ENCODE results near the gene POU2AF1. TPM values are rescaled to one million over a fixed set of nuclear protein-coding genes. Genes with fewer than 3 reads are reported as not detected.

POU2AF1 gene
- total and polyA plus RNA-seq, 2 donors (not counting 1 experiment from before 2014, with no cell fraction given) = 0.17 TPM; not detected in 1

GRCh38 chr11:111400595-111400994 is 21.5 kb upstream of the POU2AF1 start:
- Histone ChIP-seq H3K9me3 (ENCODE audit: control insufficient read depth, insufficient read depth, low read depth, low read length) (no peaks in the 10 kb centered on the region), H4K20me1 (ENCODE audit: control insufficient read depth, extremely low read depth, insufficient read depth, low read length) (no peaks in the 10 kb centered on the region), H3K27me3 (ENCODE audit: control insufficient read depth, insufficient read depth, low read length) (peaks cover 3% of the 10 kb centered on the region), H3K4me3 (replicated peaks in 1 of 4; ENCODE audit: control extremely low read depth in 1 of 4, insufficient read depth in 1 of 4, low read depth in 3 of 4, low read length in 4 of 4) (no peak overlapping the region), H3K27ac (ENCODE audit: insufficient read depth, low read length) (no peak overlapping the region), H3K79me2 (ENCODE audit: control insufficient read depth, insufficient read depth, low read length) (no peaks in the 10 kb centered on the region), H2AFZ (ENCODE audit: low read length) (no peak overlapping the region), H3K4me2 (ENCODE audit: extremely low read depth, insufficient read depth, low read length) (no peak overlapping the region), H3K9ac (ENCODE audit: insufficient read depth, low read length) (no peak overlapping the region), H3K4me1 (ENCODE audit: control insufficient read depth, extremely low read depth, insufficient read depth, low read length) (no peaks in the 10 kb centered on the region), H3K36me3 (ENCODE audit: control insufficient read depth, insufficient read depth, low read length) (no peaks in the 10 kb centered on the region)
- no peak for DNase-seq (ENCODE audit: low read depth in 2 of 2)
- no peak for TF ChIP-seq EZH2 (IDR thresholded peaks at IDR 0.05; ENCODE audit: low read length, missing control alignments)
- TF ChIP-seq, protein P1, sequence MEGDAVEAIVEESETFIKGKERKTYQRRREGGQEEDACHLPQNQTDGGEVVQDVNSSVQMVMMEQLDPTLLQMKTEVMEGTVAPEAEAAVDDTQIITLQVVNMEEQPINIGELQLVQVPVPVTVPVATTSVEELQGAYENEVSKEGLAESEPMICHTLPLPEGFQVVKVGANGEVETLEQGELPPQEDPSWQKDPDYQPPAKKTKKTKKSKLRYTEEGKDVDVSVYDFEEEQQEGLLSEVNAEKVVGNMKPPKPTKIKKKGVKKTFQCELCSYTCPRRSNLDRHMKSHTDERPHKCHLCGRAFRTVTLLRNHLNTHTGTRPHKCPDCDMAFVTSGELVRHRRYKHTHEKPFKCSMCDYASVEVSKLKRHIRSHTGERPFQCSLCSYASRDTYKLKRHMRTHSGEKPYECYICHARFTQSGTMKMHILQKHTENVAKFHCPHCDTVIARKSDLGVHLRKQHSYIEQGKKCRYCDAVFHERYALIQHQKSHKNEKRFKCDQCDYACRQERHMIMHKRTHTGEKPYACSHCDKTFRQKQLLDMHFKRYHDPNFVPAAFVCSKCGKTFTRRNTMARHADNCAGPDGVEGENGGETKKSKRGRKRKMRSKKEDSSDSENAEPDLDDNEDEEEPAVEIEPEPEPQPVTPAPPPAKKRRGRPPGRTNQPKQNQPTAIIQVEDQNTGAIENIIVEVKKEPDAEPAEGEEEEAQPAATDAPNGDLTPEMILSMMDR (conservative IDR thresholded peaks at IDR 0.05 in 1 of 2, IDR thresholded peaks at IDR 0.05 in 1 of 2; ENCODE audit: low read depth in 1 of 2, low read length in 2 of 2) = no peak

- H3K79me2 ChIP-seq (ENCODE audit: control insufficient read depth, insufficient read depth, low read length) = no peaks in the 10 kb centered on the region
- H3K4me1 ChIP-seq (ENCODE audit: control insufficient read depth, extremely low read depth, insufficient read depth, low read length) = no peaks in the 10 kb centered on the region
- H3K9ac ChIP-seq (ENCODE audit: insufficient read depth, low read length) = no peak overlapping the region
- H2AFZ ChIP-seq (ENCODE audit: low read length) = no peak overlapping the region
- H3K36me3 ChIP-seq (ENCODE audit: control insufficient read depth, insufficient read depth, low read length) = no peaks in the 10 kb centered on the region
- H3K9me3 ChIP-seq (ENCODE audit: control insufficient read depth, insufficient read depth, low read depth, low read length) = no peaks in the 10 kb centered on the region
- DNase-seq (ENCODE audit: low read depth in 2 of 2) = no peak
- no peak overlapping the region for H3K4me3 ChIP-seq (replicated peaks in 1 of 4; ENCODE audit: control extremely low read depth in 1 of 4, insufficient read depth in 1 of 4, low read depth in 3 of 4, low read length in 4 of 4)
- TF ChIP-seq EZH2 (IDR thresholded peaks at IDR 0.05; ENCODE audit: low read length, missing control alignments) = no peak
- TF ChIP-seq, protein P1 (conservative IDR thresholded peaks at IDR 0.05 in 1 of 2, IDR thresholded peaks at IDR 0.05 in 1 of 2; ENCODE audit: low read depth in 1 of 2, low read length in 2 of 2) = no peak
- H4K20me1 ChIP-seq (ENCODE audit: control insufficient read depth, extremely low read depth, insufficient read depth, low read length) = no peaks in the 10 kb centered on the region
- peaks cover 3% of the 10 kb centered on the region for H3K27me3 ChIP-seq (ENCODE audit: control insufficient read depth, insufficient read depth, low read length)
- no peak overlapping the region for H3K27ac ChIP-seq (ENCODE audit: insufficient read depth, low read length)
- no peak overlapping the region for H3K4me2 ChIP-seq (ENCODE audit: extremely low read depth, insufficient read depth, low read length)
Measured at GRCh38 chr11:111399187-111400031, 20.3 kb upstream of the POU2AF1 start.

DNA sequence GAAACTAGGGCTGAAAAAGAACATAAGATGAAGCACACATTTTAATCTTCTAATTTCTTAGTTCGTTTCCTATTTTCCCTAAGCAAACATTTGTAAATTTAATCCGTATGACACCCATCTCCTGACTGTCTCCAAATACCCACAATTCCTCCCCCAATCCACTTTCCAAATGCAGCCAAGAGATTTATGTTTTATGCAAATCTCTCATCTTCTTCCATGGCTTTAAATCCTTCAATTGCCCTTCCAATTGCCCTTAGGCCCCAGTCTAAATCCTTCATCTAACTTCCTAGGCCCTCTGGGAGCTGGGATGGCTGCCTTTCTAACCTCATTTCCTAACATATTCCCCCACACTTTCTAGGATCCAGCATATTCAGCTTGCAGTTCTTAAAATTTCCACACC is 18.0 kb upstream of the POU2AF1 start:
- H3K4me3 ChIP-seq (replicated peaks in 1 of 4; ENCODE audit: control extremely low read depth in 1 of 4, insufficient read depth in 1 of 4, low read depth in 3 of 4, low read length in 4 of 4) = no peak overlapping the region
- no peaks in the 10 kb centered on the region for H3K79me2 ChIP-seq (ENCODE audit: control insufficient read depth, insufficient read depth, low read length)
- TF ChIP-seq EZH2 (IDR thresholded peaks at IDR 0.05; ENCODE audit: low read length, missing control alignments) = no peak
- TF ChIP-seq, protein P1 (conservative IDR thresholded peaks at IDR 0.05 in 1 of 2, IDR thresholded peaks at IDR 0.05 in 1 of 2; ENCODE audit: low read depth in 1 of 2, low read length in 2 of 2) = no peak
- no peaks in the 10 kb centered on the region for H3K36me3 ChIP-seq (ENCODE audit: control insufficient read depth, insufficient read depth, low read length)
- no peak for DNase-seq (ENCODE audit: low read depth in 2 of 2)
- H3K9ac ChIP-seq (ENCODE audit: insufficient read depth, low read length) = no peak overlapping the region
- no peaks in the 10 kb centered on the region for H4K20me1 ChIP-seq (ENCODE audit: control insufficient read depth, extremely low read depth, insufficient read depth, low read length)
- no peak overlapping the region for H3K4me2 ChIP-seq (ENCODE audit: extremely low read depth, insufficient read depth, low read length)
- H3K27ac ChIP-seq (ENCODE audit: insufficient read depth, low read length) = no peak overlapping the region
- H3K4me1 ChIP-seq (ENCODE audit: control insufficient read depth, extremely low read depth, insufficient read depth, low read length) = no peaks in the 10 kb centered on the region
- no peaks in the 10 kb centered on the region for H3K9me3 ChIP-seq (ENCODE audit: control insufficient read depth, insufficient read depth, low read depth, low read length)
- H3K27me3 ChIP-seq (ENCODE audit: control insufficient read depth, insufficient read depth, low read length) = no peaks in the 10 kb centered on the region
- no peak overlapping the region for H2AFZ ChIP-seq (ENCODE audit: low read length)
